ENCODE data around the gene UGP2.

UGP2 gene

GRCh38 chr2:63866009-63866709 lies 24.5 kb downstream of the UGP2 start:
- H3K4me1 ChIP-seq: no peaks in the 10 kb centered on the region
- no peak overlapping the region for H3K4me3 ChIP-seq (ENCODE audit: low read depth, low read length)
- TF ChIP-seq, protein P1, sequence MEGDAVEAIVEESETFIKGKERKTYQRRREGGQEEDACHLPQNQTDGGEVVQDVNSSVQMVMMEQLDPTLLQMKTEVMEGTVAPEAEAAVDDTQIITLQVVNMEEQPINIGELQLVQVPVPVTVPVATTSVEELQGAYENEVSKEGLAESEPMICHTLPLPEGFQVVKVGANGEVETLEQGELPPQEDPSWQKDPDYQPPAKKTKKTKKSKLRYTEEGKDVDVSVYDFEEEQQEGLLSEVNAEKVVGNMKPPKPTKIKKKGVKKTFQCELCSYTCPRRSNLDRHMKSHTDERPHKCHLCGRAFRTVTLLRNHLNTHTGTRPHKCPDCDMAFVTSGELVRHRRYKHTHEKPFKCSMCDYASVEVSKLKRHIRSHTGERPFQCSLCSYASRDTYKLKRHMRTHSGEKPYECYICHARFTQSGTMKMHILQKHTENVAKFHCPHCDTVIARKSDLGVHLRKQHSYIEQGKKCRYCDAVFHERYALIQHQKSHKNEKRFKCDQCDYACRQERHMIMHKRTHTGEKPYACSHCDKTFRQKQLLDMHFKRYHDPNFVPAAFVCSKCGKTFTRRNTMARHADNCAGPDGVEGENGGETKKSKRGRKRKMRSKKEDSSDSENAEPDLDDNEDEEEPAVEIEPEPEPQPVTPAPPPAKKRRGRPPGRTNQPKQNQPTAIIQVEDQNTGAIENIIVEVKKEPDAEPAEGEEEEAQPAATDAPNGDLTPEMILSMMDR (IDR thresholded peaks at IDR 0.05): no peak
- H3K9me3 ChIP-seq (ENCODE audit: control insufficient read depth, low read length): no peaks in the 10 kb centered on the region
- H3K4me2 ChIP-seq (ENCODE audit: low read length): no peak overlapping the region
- H3K36me3 ChIP-seq (ENCODE audit: control insufficient read depth, insufficient read depth, low read length): no peaks in the 10 kb centered on the region
- no peak overlapping the region for H3K27ac ChIP-seq
- peaks cover 26% of the 10 kb centered on the region for H3K79me2 ChIP-seq
- no peaks in the 10 kb centered on the region for H3K27me3 ChIP-seq (ENCODE audit: control insufficient read depth, insufficient read depth, low read length)
- H2AFZ ChIP-seq: no peak overlapping the region
- H3K9ac ChIP-seq: no peak overlapping the region

- no peaks in the 10 kb centered on the region for H3K36me3 ChIP-seq (ENCODE audit: control insufficient read depth, insufficient read depth, low read length)
- H3K79me2 ChIP-seq: peaks cover 43% of the 10 kb centered on the region
- H3K4me1 ChIP-seq: peaks cover 6% of the 10 kb centered on the region
- no peaks in the 10 kb centered on the region for H3K27me3 ChIP-seq (ENCODE audit: control insufficient read depth, insufficient read depth, low read length)
- H2AFZ ChIP-seq: no peak overlapping the region
- H3K4me2 ChIP-seq (ENCODE audit: low read length): no peak overlapping the region
- H3K27ac ChIP-seq: no peak overlapping the region
- no peak overlapping the region for H3K9ac ChIP-seq
- TF ChIP-seq, protein P1 (IDR thresholded peaks at IDR 0.05): no peak
- H3K4me3 ChIP-seq (ENCODE audit: low read depth, low read length): no peak overlapping the region
- H3K9me3 ChIP-seq (ENCODE audit: control insufficient read depth, low read length): no peaks in the 10 kb centered on the region
Observed at GRCh38 chr2:63870679-63871078, 29.0 kb downstream of the UGP2 start.

- TF ChIP-seq, protein P1 (IDR thresholded peaks at IDR 0.05): no peak
- no peaks in the 10 kb centered on the region for H3K36me3 ChIP-seq (ENCODE audit: control insufficient read depth, insufficient read depth, low read length)
- H3K4me3 ChIP-seq (ENCODE audit: low read depth, low read length): no peak overlapping the region
- peaks cover 40% of the 10 kb centered on the region for H3K79me2 ChIP-seq
- H3K4me2 ChIP-seq (ENCODE audit: low read length): no peak overlapping the region
- no peak overlapping the region for H3K9ac ChIP-seq
- H2AFZ ChIP-seq: no peak overlapping the region
- no peaks in the 10 kb centered on the region for H3K9me3 ChIP-seq (ENCODE audit: control insufficient read depth, low read length)
- no peaks in the 10 kb centered on the region for H3K27me3 ChIP-seq (ENCODE audit: control insufficient read depth, insufficient read depth, low read length)
- H3K4me1 ChIP-seq: peaks cover 6% of the 10 kb centered on the region
- H3K27ac ChIP-seq: no peak overlapping the region
Observed at GRCh38 chr2:63871864-63872263, 30.2 kb downstream of the UGP2 start.

- Histone ChIP-seq H3K4me3 (ENCODE audit: low read depth, low read length) (no peak overlapping the region), H3K79me2 (peaks cover 44% of the 10 kb centered on the region), H3K4me1 (peaks cover 6% of the 10 kb centered on the region), H3K9me3 (ENCODE audit: control insufficient read depth, low read length) (no peaks in the 10 kb centered on the region), H3K36me3 (ENCODE audit: control insufficient read depth, insufficient read depth, low read length) (no peaks in the 10 kb centered on the region), H3K4me2 (ENCODE audit: low read length) (no peak overlapping the region), H2AFZ (no peak overlapping the region), H3K9ac (no peak overlapping the region), H3K27me3 (ENCODE audit: control insufficient read depth, insufficient read depth, low read length) (no peaks in the 10 kb centered on the region), H3K27ac (no peak overlapping the region)
- TF ChIP-seq, protein P1 (IDR thresholded peaks at IDR 0.05): no peak
Observed at GRCh38 chr2:63872571-63873328, 31.1 kb downstream of the UGP2 start.
